GM12801 (cell line): ENCODE data around the gene PSMD11.

Source experiments
- CTCF ChIP-seq: IDR thresholded peaks from one replicate; pipeline ENCODE4 v1.5.1; 2011; ENCODE audit warnings: control low read depth; ENCODE audit not compliant: insufficient read length; ENCODE audit errors: extremely low read depth

PSMD11 gene

GRCh38 chr17:32527146-32527545, 82.8 kb downstream of the PSMD11 start:
- TF ChIP-seq CTCF = no peak

GRCh38 chr17:32528825-32529224, 84.5 kb downstream of the PSMD11 start:
- TF ChIP-seq CTCF = no peak

- no peak for TF ChIP-seq CTCF
Measured at GRCh38 chr17:32529604-32530003, 85.3 kb downstream of the PSMD11 start.
